Epidermal melanocyte (primary cell): ENCODE data around the gene MTHFD2.
"Not testable (repeated sequence)": the region's sequence is repeated elsewhere in the genome, so short reads cannot be mapped to it uniquely, and the experiment has no call there.

ENCODE experiments used
- DNase-seq: peaks from one replicate; pipeline ENCODE4 v3.0.0; 2011; ENCODE audit warnings: low spot score; ENCODE audit not compliant: insufficient read length

Gene MTHFD2

GRCh38 chr2:74197049-74197448 is 1.4 kb upstream of the MTHFD2 start:
- DNase-seq: no peak

- DNase-seq: no peak
Measured at GRCh38 chr2:74198023-74198460, 373 bp upstream of the MTHFD2 start.

- peak; percentile 78 for DNase-seq
Measured at GRCh38 chr2:74199275-74199701, 873 bp downstream of the MTHFD2 start.

- DNase-seq: no peak
Measured at GRCh38 chr2:74199871-74200305, 1.5 kb downstream of the MTHFD2 start.

GRCh38 chr2:74201196-74201595 is 2.8 kb downstream of the MTHFD2 start:
- DNase-seq: no peak

- no peak for DNase-seq
Measured at GRCh38 chr2:74201596-74201995, 3.2 kb downstream of the MTHFD2 start.

- DNase-seq: no peak
Measured at GRCh38 chr2:74204436-74204835, 6.0 kb downstream of the MTHFD2 start.

- DNase-seq: no peak
Measured at GRCh38 chr2:74205113-74205512, 6.7 kb downstream of the MTHFD2 start.

- no peak for DNase-seq
Measured at GRCh38 chr2:74205596-74205995, 7.2 kb downstream of the MTHFD2 start.

- no peak for DNase-seq
Measured at GRCh38 chr2:74206180-74206688, 7.8 kb downstream of the MTHFD2 start.

- no peak for DNase-seq
Measured at GRCh38 chr2:74212702-74213410, 14.4 kb downstream of the MTHFD2 start.

- DNase-seq: not testable (repeated sequence)
Measured at GRCh38 chr2:74215771-74216170, 17.4 kb downstream of the MTHFD2 start.

- DNase-seq: no peak
Measured at GRCh38 chr2:74216642-74217041, 18.2 kb downstream of the MTHFD2 start.

- DNase-seq: no peak
Measured at GRCh38 chr2:74219846-74220486, 21.6 kb downstream of the MTHFD2 start.

GRCh38 chr2:74221091-74221490 is 22.7 kb downstream of the MTHFD2 start:
- no peak for DNase-seq

GRCh38 chr2:74221604-74222299 is 23.3 kb downstream of the MTHFD2 start:
- no peak for DNase-seq

- DNase-seq: no peak
Measured at GRCh38 chr2:74222300-74222650, 23.9 kb downstream of the MTHFD2 start.

- DNase-seq: no peak
Measured at GRCh38 chr2:74223941-74224770, 25.7 kb downstream of the MTHFD2 start.

- DNase-seq: no peak
Measured at GRCh38 chr2:74225698-74226459, 27.5 kb downstream of the MTHFD2 start.

- no peak for DNase-seq
Measured at GRCh38 chr2:74226648-74227213, 28.3 kb downstream of the MTHFD2 start.
